Central memory CD8-positive, alpha-beta T cell (primary cell): ENCODE measurements around the gene C14orf119.

Source experiments
- ATAC-seq: fragments of 150-1000 bp; cut with Tn5 transposase; replicated peaks from 2 replicates; pipeline ENCODE4 v1.10.0; 2022; ENCODE audit warnings: mild to moderate bottlenecking, moderate FRiP score, moderate number of reproducible peaks; ENCODE audit not compliant: poor library complexity, severe bottlenecking; ENCODE audit errors: extremely low read depth
- DNase-seq, 2 donors: peaks; one replicate each; pipeline ENCODE4 v3.0.0; 2021; ENCODE audit warnings: low spot score in 2 of 2
- H3K27ac Mint-ChIP-seq: one replicate; pipeline ENCODE4 v1.8.0; 2022; ENCODE audit warnings: low read depth, mild to moderate bottlenecking, moderate library complexity, mixed read lengths
- H3K27me3 Mint-ChIP-seq: one replicate; pipeline ENCODE4 v1.8.0; 2022; ENCODE audit warnings: mixed read lengths
- H3K36me3 Mint-ChIP-seq: one replicate; pipeline ENCODE4 v1.8.0; 2022; ENCODE audit warnings: mild to moderate bottlenecking, moderate library complexity, mixed read lengths; ENCODE audit not compliant: insufficient read depth
- H3K4me1 Mint-ChIP-seq: one replicate; pipeline ENCODE4 v1.8.0; 2022; ENCODE audit warnings: mixed read lengths
- H3K4me3 Mint-ChIP-seq: one replicate; pipeline ENCODE4 v1.8.0; 2022; ENCODE audit warnings: mild to moderate bottlenecking, moderate library complexity, mixed read lengths
- H3K9me3 Mint-ChIP-seq: one replicate; pipeline ENCODE4 v1.8.0; 2022; ENCODE audit warnings: mixed read lengths

Gene C14orf119

GRCh38 chr14:23147676-23148075 is 52.4 kb downstream of the C14orf119 start:
- Mint-ChIP-seq H3K27ac (no peak overlapping the region), H3K27me3 (peaks cover 57% of the 10 kb centered on the region), H3K4me3 (no peak overlapping the region), H3K36me3 (no peaks in the 10 kb centered on the region), H3K4me1 (no peaks in the 10 kb centered on the region), H3K9me3 (no peaks in the 10 kb centered on the region)
- DNase-seq = no peak
- no peak for ATAC-seq

- Mint-ChIP-seq H3K27ac (no peak overlapping the region), H3K4me1 (no peaks in the 10 kb centered on the region), H3K9me3 (no peaks in the 10 kb centered on the region), H3K36me3 (no peaks in the 10 kb centered on the region), H3K27me3 (peaks cover 63% of the 10 kb centered on the region), H3K4me3 (no peak overlapping the region)
- DNase-seq = no peak
- ATAC-seq = no peak
Observed at GRCh38 chr14:23148591-23149249, 53.4 kb downstream of the C14orf119 start.

- ATAC-seq (no peak), DNase-seq (no peak)
- Mint-ChIP-seq H3K4me1 (no peaks in the 10 kb centered on the region), H3K27me3 (peaks cover 68% of the 10 kb centered on the region), H3K9me3 (no peaks in the 10 kb centered on the region), H3K36me3 (no peaks in the 10 kb centered on the region), H3K4me3 (no peak overlapping the region), H3K27ac (no peak overlapping the region)
Observed at GRCh38 chr14:23149745-23150144, 54.4 kb downstream of the C14orf119 start.
